ENCODE data around the gene PARD6B.
"Not testable (repeated sequence)": the region's sequence is repeated elsewhere in the genome, so short reads cannot be mapped to it uniquely, and the experiment has no call there.

Gene PARD6B

GRCh38 chr20:50776122-50776817 lies 44.9 kb downstream of the PARD6B start:
- no peak for DNase-seq

- DNase-seq: no peak
These were observed 46.0 kb downstream of the PARD6B start for GRCh38 chr20:50777373-50777772.

DNA sequence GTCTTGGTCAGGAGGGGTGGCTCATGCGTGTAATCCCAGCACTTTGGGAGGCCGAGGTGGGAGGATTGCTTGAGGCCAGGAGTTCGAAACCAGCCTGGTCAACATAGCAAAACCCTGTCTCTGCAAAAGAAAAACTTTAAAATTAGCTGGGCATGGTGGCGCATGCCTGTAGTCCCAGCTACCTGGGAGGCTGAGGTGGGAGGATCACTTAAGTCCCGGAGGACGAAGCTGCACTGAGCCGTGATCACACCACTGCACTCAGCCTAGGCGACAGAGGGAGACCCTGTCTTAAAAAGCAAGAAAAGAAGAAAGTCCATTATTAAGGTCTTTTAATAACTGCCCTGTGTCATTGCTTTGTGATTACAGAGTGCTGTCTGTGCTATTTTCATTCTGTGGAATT lies 47.6 kb downstream of the PARD6B start:
- not testable (repeated sequence) for DNase-seq

- DNase-seq: no peak
These were observed 52.0 kb downstream of the PARD6B start for GRCh38 chr20:50783390-50783789.

DNA sequence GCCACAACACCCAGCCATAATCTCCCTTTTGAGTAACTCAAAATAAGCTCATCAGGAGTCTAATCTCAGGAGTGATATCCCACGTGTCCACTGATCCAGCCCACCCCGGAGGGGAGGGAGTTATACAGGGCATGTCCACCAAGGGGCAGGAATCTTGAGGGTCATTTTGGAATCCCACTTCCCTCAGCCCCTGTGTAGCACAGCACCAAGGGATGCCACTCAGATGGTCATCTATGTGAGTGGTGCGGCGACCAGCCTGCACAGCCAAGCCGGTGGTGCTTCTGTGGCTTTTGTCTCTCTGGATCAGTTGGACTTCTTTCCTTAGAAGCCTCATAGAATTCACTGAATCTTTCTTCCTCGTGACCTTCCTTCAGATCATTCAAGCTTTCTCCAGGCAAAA lies 52.5 kb downstream of the PARD6B start:
- DNase-seq: no peak

DNA sequence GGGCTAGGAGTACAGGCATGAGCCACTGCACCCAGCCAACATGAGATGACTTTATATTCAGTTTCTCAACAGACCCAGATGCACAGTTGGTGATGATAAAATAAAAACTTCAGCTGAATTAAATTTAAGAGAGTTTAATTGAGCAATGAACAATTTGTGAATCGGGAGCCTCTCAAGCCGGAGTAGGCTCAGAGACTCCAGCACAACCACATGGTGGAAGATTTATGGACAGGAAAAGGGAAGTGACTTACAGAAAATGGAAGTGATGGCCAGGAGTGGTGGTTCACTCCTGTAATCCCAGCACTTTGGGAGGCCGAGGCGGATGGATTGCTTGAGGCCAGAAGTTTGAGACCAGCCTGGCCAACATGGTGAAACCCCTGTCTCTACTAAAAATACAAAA lies 53.1 kb downstream of the PARD6B start:
- no peak for DNase-seq

DNA sequence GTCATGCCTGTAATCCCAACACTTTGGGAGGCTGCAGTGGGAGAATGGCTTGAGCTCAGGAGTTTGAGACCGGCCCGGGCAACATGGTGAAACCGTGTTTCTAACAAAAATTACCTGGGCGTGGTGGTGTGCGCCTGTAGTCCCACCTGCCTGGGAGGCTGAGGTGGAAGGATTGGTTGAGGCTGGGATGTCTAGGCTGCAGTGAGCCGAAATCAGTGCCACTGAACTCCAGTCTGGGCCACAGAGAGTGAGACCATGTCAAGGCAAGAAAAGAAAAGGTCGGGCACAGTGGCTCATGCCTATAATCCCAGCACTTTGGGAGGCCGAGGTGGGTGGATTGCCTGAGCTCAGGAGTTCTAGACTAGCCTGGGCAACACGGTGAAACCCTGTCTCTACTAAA lies 55.3 kb downstream of the PARD6B start:
- DNase-seq: no peak

DNA sequence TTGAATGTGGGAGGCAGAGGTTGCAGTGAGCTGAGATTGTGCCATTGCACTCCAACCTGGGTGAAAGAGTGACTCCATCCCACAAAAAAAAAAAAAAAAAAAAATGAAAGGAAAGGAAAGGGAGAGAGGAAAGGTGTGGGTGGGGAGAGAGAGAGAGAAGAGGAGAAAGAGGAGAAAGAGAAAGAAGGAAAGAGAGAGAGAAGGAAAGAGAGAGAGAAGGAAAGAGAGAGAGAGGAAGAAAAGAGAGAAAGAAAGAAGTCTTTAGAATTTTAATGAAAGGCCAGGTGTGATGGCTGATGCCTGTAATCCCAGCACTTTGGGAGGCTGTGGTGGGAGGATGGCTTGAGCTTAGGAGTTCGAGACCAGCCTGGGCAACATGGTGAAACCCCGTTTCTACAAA lies 55.8 kb downstream of the PARD6B start:
- no peak for DNase-seq

GRCh38 chr20:50788045-50788991 lies 56.9 kb downstream of the PARD6B start:
- DNase-seq: no peak

- DNase-seq: no peak
These were observed 58.7 kb downstream of the PARD6B start for GRCh38 chr20:50789968-50790650.

- peak; percentile 36 for DNase-seq
These were observed 59.4 kb downstream of the PARD6B start for GRCh38 chr20:50790651-50791277.

DNA sequence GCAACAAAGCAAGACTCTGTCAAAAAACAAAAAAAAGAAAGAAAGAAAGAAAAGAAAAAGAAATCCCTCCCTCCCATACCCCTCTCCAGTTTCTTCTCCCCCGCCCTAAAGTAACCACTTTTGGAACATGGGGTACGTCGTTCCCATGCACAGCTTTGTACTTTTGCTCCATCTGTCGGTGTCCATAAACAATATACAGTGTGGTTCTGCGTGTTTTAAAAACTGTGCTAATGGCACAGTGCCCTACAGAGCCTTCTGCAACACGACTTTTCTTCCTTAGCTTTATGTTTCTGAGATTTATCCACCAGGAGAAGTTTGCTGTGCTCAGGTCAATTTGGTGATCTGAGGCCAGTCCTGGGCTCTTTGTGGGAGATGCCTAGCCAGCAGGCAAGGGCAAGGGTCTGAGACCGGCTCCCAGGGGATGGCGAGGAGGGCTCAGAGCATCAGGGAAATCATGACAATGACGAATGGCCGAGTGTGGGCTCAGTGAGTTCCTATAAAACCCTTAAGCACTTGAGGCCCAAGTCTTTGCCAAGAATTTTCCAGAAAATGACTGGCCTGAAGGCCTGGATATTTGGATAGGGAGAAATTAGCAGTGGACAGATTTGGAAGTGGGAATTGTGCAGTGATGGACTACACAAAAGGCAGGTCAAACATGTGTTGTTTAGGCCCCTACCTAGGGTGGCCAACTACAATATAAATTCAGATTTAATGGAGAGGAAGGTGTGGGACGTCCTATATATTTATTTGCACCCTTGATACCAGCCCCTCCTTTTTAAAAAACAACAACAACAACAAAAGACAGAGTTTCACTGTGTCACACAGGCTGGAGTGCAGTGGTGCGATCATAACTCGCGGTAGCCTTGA lies 61.6 kb downstream of the PARD6B start:
- no peak for DNase-seq

GRCh38 chr20:50793575-50794016 lies 62.2 kb downstream of the PARD6B start:
- not testable (repeated sequence) for DNase-seq

- DNase-seq: no peak
These were observed 62.9 kb downstream of the PARD6B start for GRCh38 chr20:50794181-50794845.

DNA sequence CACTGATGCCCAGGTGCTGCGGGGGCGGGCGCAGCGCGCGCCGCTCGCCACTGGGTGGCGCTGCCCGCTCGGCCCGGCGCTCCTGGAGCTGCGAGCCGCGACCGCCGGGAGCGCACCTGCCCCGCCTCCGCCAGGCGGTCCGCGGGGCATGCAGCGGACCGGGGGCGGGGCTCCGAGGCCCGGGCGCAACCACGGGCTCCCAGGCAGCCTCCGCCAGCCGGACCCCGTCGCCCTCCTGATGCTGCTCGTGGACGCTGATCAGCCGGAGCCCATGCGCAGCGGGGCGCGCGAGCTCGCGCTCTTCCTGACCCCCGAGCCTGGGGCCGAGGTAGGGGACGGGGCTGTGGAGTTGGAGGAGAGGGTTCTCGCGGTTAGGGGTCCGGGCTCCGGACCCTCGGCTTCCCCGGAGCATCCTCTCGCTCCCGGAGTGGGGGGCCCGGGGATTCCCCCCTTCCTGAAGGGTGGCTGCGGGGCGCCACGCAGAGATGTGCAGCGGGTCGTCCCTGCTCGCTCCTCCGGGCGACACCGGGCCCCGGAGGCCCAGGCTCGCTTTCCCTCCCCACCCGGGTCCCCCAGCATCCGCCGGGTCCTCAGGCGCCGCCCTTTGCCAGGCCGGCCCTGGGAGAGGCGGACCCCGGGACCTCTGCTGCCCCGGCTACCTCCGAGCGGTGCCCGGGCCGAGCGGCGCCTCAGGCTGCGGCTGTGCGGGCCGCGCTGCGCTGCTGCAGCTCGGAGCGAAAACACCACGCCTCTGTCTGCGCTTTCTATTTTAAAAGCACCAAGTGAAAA lies 63.7 kb downstream of the PARD6B start, which contains the start of gene BCAS4:
BCAS4 (plus strand) TSS at position 216 of the 789 bp plus-strand sequence; CDS start at position 239, 23 bp downstream.
- DNase-seq: peak; percentile 32

GRCh38 chr20:50797142-50797541 lies 65.8 kb downstream of the PARD6B start:
- no peak for DNase-seq

DNA sequence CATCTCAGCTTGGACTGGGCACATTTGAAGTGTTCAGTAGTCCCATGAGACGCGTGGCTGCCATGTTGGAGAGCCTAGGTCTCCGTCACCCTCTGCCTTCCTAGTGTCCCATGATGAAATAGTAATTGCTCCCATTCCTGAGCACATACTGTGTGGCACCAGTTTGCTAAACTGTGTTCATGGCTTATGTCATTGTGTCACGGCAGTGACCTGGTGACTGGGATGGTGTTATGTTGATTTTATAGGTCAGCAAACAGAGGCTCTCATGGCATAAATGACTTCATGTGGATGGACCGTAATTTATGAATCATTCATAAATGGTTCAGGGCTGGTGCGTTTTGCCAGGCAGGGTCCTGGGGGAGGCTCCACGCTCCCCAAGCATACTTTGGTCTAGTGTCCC lies 67.3 kb downstream of the PARD6B start:
- DNase-seq: no peak

DNA sequence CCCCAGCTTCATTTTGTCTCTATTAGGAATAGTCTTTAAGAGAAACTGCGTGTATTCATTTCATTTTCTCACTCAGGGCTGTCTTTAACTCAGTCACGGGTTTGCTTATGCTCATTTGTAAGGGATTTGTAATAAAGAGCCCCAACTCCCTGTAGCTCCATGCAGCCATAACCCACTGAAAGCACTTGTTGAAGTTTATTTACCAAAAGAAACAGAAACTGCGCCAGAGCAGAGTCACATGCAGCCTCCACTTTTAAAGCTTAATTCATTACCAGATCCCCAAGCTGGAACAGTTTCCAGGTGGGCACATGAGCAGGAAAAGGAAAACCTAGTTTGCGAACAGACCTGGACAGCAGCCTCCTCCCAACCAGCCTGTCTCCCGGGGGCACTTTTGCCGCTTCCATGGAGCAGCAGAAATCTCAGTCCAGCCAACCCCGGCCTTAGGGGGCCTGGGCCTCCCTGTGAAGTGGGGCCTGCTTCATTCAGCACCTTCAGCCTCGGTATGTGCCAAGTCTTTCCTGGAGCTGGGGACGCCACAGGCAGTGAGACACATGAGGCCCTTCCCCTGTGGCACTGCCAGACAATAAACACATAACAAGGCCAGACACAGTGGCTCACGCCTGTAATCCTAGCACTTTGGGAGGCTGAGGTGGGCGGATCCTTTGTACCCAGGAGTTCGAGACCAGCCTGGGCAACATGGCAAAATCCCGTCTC lies 68.0 kb downstream of the PARD6B start:
- no peak for DNase-seq

DNA sequence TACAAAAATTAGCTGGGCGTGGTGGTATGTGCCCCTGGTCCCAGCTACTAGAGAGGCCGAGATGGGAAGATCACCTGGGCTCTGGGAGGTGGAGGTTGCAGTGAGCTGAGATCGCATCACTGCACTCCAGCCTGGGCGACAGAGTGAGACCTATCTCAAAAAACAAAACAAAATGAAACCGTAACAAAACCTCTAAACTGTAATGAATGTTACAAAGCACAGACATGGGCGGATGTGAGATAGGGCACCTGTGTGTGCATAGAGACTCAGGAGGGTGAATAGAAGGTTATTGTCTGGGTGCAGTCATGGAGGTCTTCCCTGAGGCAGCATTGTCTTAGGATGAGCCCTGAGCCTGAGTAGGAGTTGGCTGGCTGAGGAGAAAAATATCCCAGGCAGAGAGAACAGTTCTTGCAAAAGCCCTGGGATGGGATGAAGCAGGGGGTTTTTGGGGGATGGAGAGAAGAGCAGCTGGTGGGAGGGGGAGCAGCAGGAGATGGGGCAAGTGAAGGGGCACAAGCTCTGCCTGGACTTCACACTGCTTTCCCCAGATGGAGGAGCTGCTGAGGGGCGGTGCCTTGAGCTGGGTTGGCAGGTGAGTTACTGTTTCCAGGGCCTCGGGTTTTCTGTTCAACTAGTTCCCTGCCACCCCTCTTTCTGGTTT lies 68.6 kb downstream of the PARD6B start:
- no peak for DNase-seq

Measured in SHP77 treated with DMSO at 0.1 percent for 48 hours (cell line).